ENCODE results near the gene NINJ2. TPM values are rescaled to one million over a fixed set of nuclear protein-coding genes. Genes with fewer than 3 reads are reported as not detected.
A peak's percentile ranks its signal among the peaks of the same experiment; 100 is the strongest.

Gene NINJ2
- total RNA-seq, 3 donors from 2014 or later (not counting 1 experiment from before 2014, with no cell fraction given) = 3.1 to 6.6 (median 4.9) TPM

DNA sequence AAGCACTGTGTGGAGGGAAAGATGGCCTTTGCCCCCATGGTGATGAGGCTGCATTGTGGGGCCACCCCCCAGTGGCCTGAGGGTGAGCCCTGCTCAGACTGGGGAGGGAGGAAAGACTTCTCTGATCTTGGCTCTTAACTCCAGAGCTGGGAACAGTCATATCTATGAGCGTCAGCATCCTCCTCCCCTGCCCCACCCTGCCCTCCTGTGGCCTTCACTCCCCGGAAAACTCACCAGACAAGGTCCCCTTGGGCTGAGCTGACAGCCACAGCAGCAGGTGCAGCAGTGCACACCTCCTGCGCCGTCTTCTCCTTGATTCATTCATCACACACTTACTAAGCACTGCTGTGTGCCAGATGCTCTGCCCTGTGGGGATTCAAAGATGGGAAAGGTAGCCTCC is 104.7 kb downstream of the NINJ2 start:
- H3K4me1 Mint-ChIP-seq = peaks cover 23 to 78% of the 10 kb centered on the region in 2 donors
- TF ChIP-seq, protein P1, sequence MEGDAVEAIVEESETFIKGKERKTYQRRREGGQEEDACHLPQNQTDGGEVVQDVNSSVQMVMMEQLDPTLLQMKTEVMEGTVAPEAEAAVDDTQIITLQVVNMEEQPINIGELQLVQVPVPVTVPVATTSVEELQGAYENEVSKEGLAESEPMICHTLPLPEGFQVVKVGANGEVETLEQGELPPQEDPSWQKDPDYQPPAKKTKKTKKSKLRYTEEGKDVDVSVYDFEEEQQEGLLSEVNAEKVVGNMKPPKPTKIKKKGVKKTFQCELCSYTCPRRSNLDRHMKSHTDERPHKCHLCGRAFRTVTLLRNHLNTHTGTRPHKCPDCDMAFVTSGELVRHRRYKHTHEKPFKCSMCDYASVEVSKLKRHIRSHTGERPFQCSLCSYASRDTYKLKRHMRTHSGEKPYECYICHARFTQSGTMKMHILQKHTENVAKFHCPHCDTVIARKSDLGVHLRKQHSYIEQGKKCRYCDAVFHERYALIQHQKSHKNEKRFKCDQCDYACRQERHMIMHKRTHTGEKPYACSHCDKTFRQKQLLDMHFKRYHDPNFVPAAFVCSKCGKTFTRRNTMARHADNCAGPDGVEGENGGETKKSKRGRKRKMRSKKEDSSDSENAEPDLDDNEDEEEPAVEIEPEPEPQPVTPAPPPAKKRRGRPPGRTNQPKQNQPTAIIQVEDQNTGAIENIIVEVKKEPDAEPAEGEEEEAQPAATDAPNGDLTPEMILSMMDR (IDR thresholded peaks at IDR 0.05) = no peak

DNA sequence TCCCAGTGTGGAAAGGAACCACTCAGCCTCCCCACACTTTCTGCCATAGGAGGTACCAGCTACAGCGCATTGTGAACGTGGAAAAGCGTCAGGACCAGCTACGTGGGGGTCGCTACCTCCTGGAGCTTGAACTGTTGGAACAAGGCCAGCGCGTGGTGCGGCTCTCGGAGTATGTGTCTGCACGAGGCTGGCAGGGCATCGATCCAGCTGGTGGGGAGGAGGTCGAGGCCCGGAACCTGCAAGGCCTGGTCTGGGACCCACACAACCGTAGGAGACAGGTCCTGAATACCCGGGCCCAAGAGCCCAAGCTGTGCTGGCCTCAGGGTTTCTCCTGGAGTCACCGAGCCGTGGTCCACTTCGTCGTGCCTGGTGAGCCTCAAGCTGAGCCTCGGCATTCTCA is 106.7 kb downstream of the NINJ2 start:
- H3K27me3 ChIP-seq (ENCODE audit: control insufficient read depth, insufficient read depth, low read length) = no peaks in the 10 kb centered on the region
- TF ChIP-seq, protein P1 (IDR thresholded peaks at IDR 0.05) = no peak
- 94% methylated on average over 20 of the region's 20 CpGs for WGBS (ENCODE audit: insufficient coverage)
- H3K27ac ChIP-seq (ENCODE audit: low read length) = no peak overlapping the region
- H3K4me1 Mint-ChIP-seq = peaks cover 13 to 78% of the 10 kb centered on the region in 2 donors
- ATAC-seq (no peak), DNase-seq (no peak)
- H3K27ac Mint-ChIP-seq = peak overlapping the region in 1 of 2 donors; percentile 64
- H3K4me3 ChIP-seq (ENCODE audit: low read length) = no peak overlapping the region
- no peaks in the 10 kb centered on the region for H3K9me3 ChIP-seq (ENCODE audit: control insufficient read depth, insufficient read depth, low read length)
- intact Hi-C loops (cut with micrococcal nuclease) = no loop called here
- H3K36me3 Mint-ChIP-seq = no peaks in the 10 kb centered on the region
- no peak overlapping the region for H3K4me3 Mint-ChIP-seq
- no peaks in the 10 kb centered on the region for H3K27me3 Mint-ChIP-seq (ENCODE audit: low read depth in 2 of 2)
- H3K36me3 ChIP-seq (ENCODE audit: control insufficient read depth, insufficient read depth, low read length) = no peaks in the 10 kb centered on the region
- peaks cover 17% of the 10 kb centered on the region for H3K4me1 ChIP-seq (ENCODE audit: control insufficient read depth, insufficient read depth, low read length)
- H3K9me3 Mint-ChIP-seq = no peaks in the 10 kb centered on the region

More for the DNA sequence above, 104.7 kb downstream of the NINJ2 start:
- peaks cover 32% of the 10 kb centered on the region for H3K4me1 ChIP-seq (ENCODE audit: control insufficient read depth, insufficient read depth, low read length)
- 89% methylated on average over 4 of the region's 4 CpGs for WGBS (ENCODE audit: insufficient coverage)
- intact Hi-C loops (cut with micrococcal nuclease) = no loop called here
- no peaks in the 10 kb centered on the region for H3K9me3 Mint-ChIP-seq
- H3K36me3 ChIP-seq (ENCODE audit: control insufficient read depth, insufficient read depth, low read length) = no peaks in the 10 kb centered on the region
- H3K27me3 ChIP-seq (ENCODE audit: control insufficient read depth, insufficient read depth, low read length) = no peaks in the 10 kb centered on the region
- no peaks in the 10 kb centered on the region for H3K36me3 Mint-ChIP-seq
- H3K27ac ChIP-seq (ENCODE audit: low read length) = no peak overlapping the region
- no peak overlapping the region for H3K4me3 Mint-ChIP-seq
- DNase-seq (no peak), ATAC-seq (no peak)
- no peak overlapping the region for H3K4me3 ChIP-seq (ENCODE audit: low read length)
- H3K27ac Mint-ChIP-seq = peak overlapping the region in 1 of 2 donors; percentile 87
- no peaks in the 10 kb centered on the region for H3K27me3 Mint-ChIP-seq (ENCODE audit: low read depth in 2 of 2)
- no peaks in the 10 kb centered on the region for H3K9me3 ChIP-seq (ENCODE audit: control insufficient read depth, insufficient read depth, low read length)

DNA sequence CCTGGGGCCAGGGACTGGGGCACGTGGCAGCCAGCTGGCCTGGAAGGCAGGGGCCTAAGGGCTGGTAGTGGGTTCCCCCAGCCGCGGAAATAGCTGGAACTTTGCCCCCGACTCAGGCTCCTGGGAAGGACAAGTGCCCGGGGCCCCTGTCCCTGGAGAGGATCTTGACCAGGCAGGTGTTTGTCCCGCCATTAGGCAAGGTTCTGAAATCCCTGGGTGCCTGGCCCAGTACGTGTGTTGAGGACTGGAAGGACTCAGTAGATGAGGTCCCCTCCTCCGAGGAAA is 109.3 kb downstream of the NINJ2 start:
- Histone ChIP-seq H3K27ac (ENCODE audit: low read length) (peak overlapping the region; percentile 15), H3K9me3 (ENCODE audit: control insufficient read depth, insufficient read depth, low read length) (no peaks in the 10 kb centered on the region), H3K4me1 (ENCODE audit: control insufficient read depth, insufficient read depth, low read length) (peaks cover 11% of the 10 kb centered on the region), H3K4me3 (ENCODE audit: low read length) (peak overlapping the region; percentile 32), H3K27me3 (ENCODE audit: control insufficient read depth, insufficient read depth, low read length) (no peaks in the 10 kb centered on the region), H3K36me3 (ENCODE audit: control insufficient read depth, insufficient read depth, low read length) (no peaks in the 10 kb centered on the region)
- Mint-ChIP-seq H3K9me3 (no peaks in the 10 kb centered on the region), H3K27me3 (ENCODE audit: low read depth in 2 of 2) (no peaks in the 10 kb centered on the region), H3K4me3 (no peak overlapping the region), H3K4me1 (peaks cover 13 to 69% of the 10 kb centered on the region in 2 donors), H3K36me3 (no peaks in the 10 kb centered on the region), H3K27ac (peak overlapping the region in 1 of 2 donors; percentile 95)
- intact Hi-C loops (cut with micrococcal nuclease) = no loop called here
- 79% methylated on average over 8 of the region's 8 CpGs for whole genome bisulfite sequencing (ENCODE audit: insufficient coverage)
- TF ChIP-seq, protein P1 (IDR thresholded peaks at IDR 0.05) = no peak
- DNase-seq (no peak), ATAC-seq (no peak)
